Psoas muscle (tissue), 8 donors: Measurements from ENCODE around the gene DIPK1C. TPM values are rescaled to one million over a fixed set of nuclear protein-coding genes. Genes with fewer than 3 reads are reported as not detected.

Experiments used
- ATAC-seq, 4 donors: fragments of 200-7000 bp; cut with Tn5 transposase; one replicate each; pipeline ENCODE4 v1.9.1; 2020; ENCODE audit warnings: moderate library complexity in 3 of 4, mild to moderate bottlenecking in 2 of 4
- DNase-seq, 2 donors: peaks; one replicate each; pipeline ENCODE4 v3.0.0-alpha.2; 2020
- H3K27ac ChIP-seq: fragments of 200-600 bp; one replicate; pipeline ENCODE4 v1.8.0; 2022
- H3K27me3 ChIP-seq, 3 donors: fragments of 200-600 bp in 1 of 3; one replicate each; pipeline versions ENCODE4 v1.6.1 to v1.8.0; 2013 to 2022; ENCODE audit warnings: low read length in 2 of 3, mild to moderate bottlenecking in 2 of 3, moderate library complexity in 1 of 3; ENCODE audit not compliant: insufficient read depth in 3 of 3
- H3K36me3 ChIP-seq, 2 donors: fragments of 200-600 bp in 1 of 2; one replicate each; pipeline versions ENCODE4 v1.6.1 to v1.8.0; 2013 to 2022; ENCODE audit warnings: low read depth in 1 of 2, mild to moderate bottlenecking in 1 of 2, moderate library complexity in 1 of 2; ENCODE audit not compliant: insufficient read depth in 1 of 2
- H3K4me1 ChIP-seq: fragments of 200-600 bp; one replicate; pipeline ENCODE4 v1.8.0; 2022
- H3K4me3 ChIP-seq: fragments of 200-600 bp; one replicate; pipeline ENCODE4 v1.8.0; 2022; ENCODE audit warnings: mild to moderate bottlenecking
- H3K9me3 ChIP-seq: fragments of 200-600 bp; one replicate; pipeline ENCODE4 v1.8.0; 2022
- CTCF ChIP-seq: fragments of 200-600 bp; IDR thresholded peaks from one replicate; pipeline ENCODE4 v1.8.0; 2022; ENCODE audit warnings: antibody characterized with exemption
- WGBS, 3 donors: extraction: QIAGEN DNeasy Blood & Tissue Kit; methylation state at CpG; one replicate each; pipeline versions ENCODE4 v1.1.6 to v1.1.7; 2013; 5-methylcytosine and 5-hydroxymethylcytosine counted together
- intact Hi-C, 2 donors: fragments of 100-400 bp; cut with DNase I; formaldehyde crosslinking; loops; one replicate each; pipeline versions ENCODE4 v1.11.0 to v1.14.2; 2022
- polyA plus RNA-seq, 3 donors: library from polyadenylated mRNA; stranded (reverse); fragments of 200-250 nt; gene quantifications; one replicate each; pipeline ENCODE4 v1.2.3, GENCODE V29; 2013
- total RNA-seq, 4 donors: library from RNA; stranded (reverse); fragmentation: NEBNext Ultra II Directional in 2 of 4; extraction: Animal tissue kit (Norgen Biotek cat#: 25700) in 2 of 4; gene quantifications; one replicate each; pipeline versions ENCODE4 v1.2.1 to v1.2.4, GENCODE V29; 2021 to 2023
- donor health status: healthy with polysubstance abuse.
- donor health status: DM: no; HTN: no; CAD: no; lungs with moderate emphysema.
- donor health status: Bipolar disorder and iron deficiency.
- donor health status: healthy.
- donor health status: DM: yes; HTN: yes; CAD: no.
- donor health status: DM: no; HTN: no; CAD: no.
- donor health status: DM: no; HTN: no; CAD: no.
- donor health status: DM: yes; HTN: yes; CAD: no.

DIPK1C gene
- total and polyA plus RNA-seq, 7 donors: 0.07 to 0.67 (median 0.20) TPM

GRCh38 chr18:74389171-74389927, 67.8 kb downstream of the DIPK1C start:
- Histone ChIP-seq H3K27me3 (peaks cover 0 to 3% (median 0%) of the 10 kb centered on the region in 3 donors), H3K9me3 (no peaks in the 10 kb centered on the region), H3K36me3 (no peaks in the 10 kb centered on the region), H3K4me1 (no peaks in the 10 kb centered on the region), H3K27ac (no peak overlapping the region), H3K4me3 (no peak overlapping the region)
- intact Hi-C loops: no loop called here
- WGBS, 3 donors: 44 to 46% (median 45%) methylated on average over 6 of the region's 6 CpGs
- no peak for DNase-seq
- no peak for TF ChIP-seq CTCF
- no peak for ATAC-seq

DNA sequence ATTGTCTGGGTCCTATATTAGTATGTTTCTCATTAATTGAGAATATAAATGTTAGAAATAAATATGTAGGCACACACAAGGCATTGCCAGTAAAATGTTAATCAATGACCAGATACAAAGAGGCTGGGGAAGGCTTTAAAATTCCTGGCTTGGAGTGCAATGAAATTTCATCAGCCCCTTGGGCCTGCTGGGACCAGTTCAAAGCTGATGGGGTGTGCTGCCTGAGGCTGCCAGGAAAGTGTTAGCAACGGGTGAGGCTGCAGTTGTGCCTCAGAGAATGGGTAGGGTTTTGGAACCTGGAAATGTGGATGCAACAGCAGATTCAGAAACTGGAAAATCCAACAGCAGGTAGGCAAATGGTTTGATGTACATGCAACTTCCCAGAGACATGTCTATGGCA, 68.9 kb downstream of the DIPK1C start:
- no peak for ATAC-seq
- Histone ChIP-seq H3K4me3 (no peak overlapping the region), H3K9me3 (no peaks in the 10 kb centered on the region), H3K36me3 (no peaks in the 10 kb centered on the region), H3K27me3 (no peaks in the 10 kb centered on the region), H3K27ac (no peak overlapping the region), H3K4me1 (no peaks in the 10 kb centered on the region)
- 24 to 40% (median 29%) methylated on average over 1 of the region's 1 CpG for WGBS, 3 donors
- DNase-seq: peak in 1 of 2 donors; percentile 66
- intact Hi-C loops: no loop called here
- no peak for TF ChIP-seq CTCF

GRCh38 chr18:74387383-74387782, 69.7 kb downstream of the DIPK1C start:
- WGBS, 3 donors: 58 to 68% (median 64%) methylated on average over 6 of the region's 6 CpGs
- H3K4me1 ChIP-seq: no peaks in the 10 kb centered on the region
- no peaks in the 10 kb centered on the region for H3K9me3 ChIP-seq
- peak in 2 of 4 donors; percentile 25 to 66 for ATAC-seq
- H3K27ac ChIP-seq: no peak overlapping the region
- no peaks in the 10 kb centered on the region for H3K36me3 ChIP-seq
- H3K27me3 ChIP-seq: no peaks in the 10 kb centered on the region
- intact Hi-C loops: no loop called here
- DNase-seq: no peak
- H3K4me3 ChIP-seq: no peak overlapping the region
- no peak for TF ChIP-seq CTCF

Other genes starting within 250 kb of the DIPK1C start
- gene CYB5A, start 165.3 kb downstream of the DIPK1C start, total RNA-seq: 10 to 100 TPM; 13.4 to 27.1 (median 22.1) TPM
- 10 to 100 TPM; 27.0 to 35.6 (median 27.2) TPM for gene CYB5A, start 165.3 kb downstream of the DIPK1C start, polyA plus RNA-seq
- not detected for gene C18orf63, start 141.5 kb downstream of the DIPK1C start, total RNA-seq
- gene C18orf63, start 141.5 kb downstream of the DIPK1C start, polyA plus RNA-seq: not detected
- gene CNDP2, start 39.1 kb upstream of the DIPK1C start, total RNA-seq: 10 to 100 TPM; 36.8 to 51.9 (median 44.1) TPM
- gene CNDP2, start 39.1 kb upstream of the DIPK1C start, polyA plus RNA-seq: 10 to 100 TPM; 24.3 to 48.5 (median 29.4) TPM
- gene CNDP1, start 77.2 kb upstream of the DIPK1C start, total RNA-seq: not detected
- under 1 TPM in 1 of 3 donors, not detected in 2; 0.04 TPM for gene CNDP1, start 77.2 kb upstream of the DIPK1C start, polyA plus RNA-seq
- 10 to 100 TPM in 1 of 4 donors, 1 to 10 TPM in 3; 7.9 to 10.2 (median 8.8) TPM for gene ZNF407, start 140.6 kb upstream of the DIPK1C start, total RNA-seq
- gene ZNF407, start 140.6 kb upstream of the DIPK1C start, polyA plus RNA-seq: 1 to 10 TPM; 2.4 to 4.7 (median 3.1) TPM